Measurements from ENCODE around the gene SERPINB1. TPM values are rescaled to one million over a fixed set of nuclear protein-coding genes. Genes with fewer than 3 reads are reported as not detected.
A peak's percentile ranks its signal among the peaks of the same experiment; 100 is the strongest.
"Not testable (repeated sequence)": the region's sequence is repeated elsewhere in the genome, so short reads cannot be mapped to it uniquely, and the experiment has no call there.

The SERPINB1 gene
- total RNA-seq, 1 donor from 2014 or later = 61.6 TPM

DNA sequence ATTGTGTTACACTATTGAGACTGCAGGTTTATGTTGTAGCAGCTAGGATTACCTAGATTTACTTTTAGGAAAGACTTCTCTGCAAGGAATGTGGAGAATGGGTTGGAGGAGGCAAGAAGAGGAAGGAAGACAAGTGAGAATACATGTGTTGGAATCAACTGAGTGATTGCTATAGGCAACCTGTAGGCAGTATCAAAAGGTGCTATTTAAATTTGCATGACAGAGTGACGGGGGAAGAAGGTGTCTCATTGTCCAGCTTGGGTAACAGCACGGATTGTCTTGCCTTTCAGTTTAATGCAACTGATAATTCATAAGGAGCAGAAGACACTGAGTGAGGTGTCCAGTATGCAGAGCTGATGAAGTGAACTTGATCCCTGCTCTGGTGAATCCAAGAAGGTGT lies 42.0 kb upstream of the SERPINB1 start:
- Mint-ChIP-seq H3K27ac (no peak overlapping the region), H3K27me3 (peaks cover 3% of the 10 kb centered on the region), H3K4me1 (ENCODE audit: low read depth) (no peaks in the 10 kb centered on the region), H3K36me3 (ENCODE audit: insufficient read depth) (peaks cover 2% of the 10 kb centered on the region), H3K4me3 (ENCODE audit: low read depth) (no peak overlapping the region), H3K9me3 (ENCODE audit: low read depth) (peaks cover 17% of the 10 kb centered on the region)
- DNase-seq (ENCODE audit: low spot score, unreplicated experiment) = no peak
- TF ChIP-seq, protein P1, sequence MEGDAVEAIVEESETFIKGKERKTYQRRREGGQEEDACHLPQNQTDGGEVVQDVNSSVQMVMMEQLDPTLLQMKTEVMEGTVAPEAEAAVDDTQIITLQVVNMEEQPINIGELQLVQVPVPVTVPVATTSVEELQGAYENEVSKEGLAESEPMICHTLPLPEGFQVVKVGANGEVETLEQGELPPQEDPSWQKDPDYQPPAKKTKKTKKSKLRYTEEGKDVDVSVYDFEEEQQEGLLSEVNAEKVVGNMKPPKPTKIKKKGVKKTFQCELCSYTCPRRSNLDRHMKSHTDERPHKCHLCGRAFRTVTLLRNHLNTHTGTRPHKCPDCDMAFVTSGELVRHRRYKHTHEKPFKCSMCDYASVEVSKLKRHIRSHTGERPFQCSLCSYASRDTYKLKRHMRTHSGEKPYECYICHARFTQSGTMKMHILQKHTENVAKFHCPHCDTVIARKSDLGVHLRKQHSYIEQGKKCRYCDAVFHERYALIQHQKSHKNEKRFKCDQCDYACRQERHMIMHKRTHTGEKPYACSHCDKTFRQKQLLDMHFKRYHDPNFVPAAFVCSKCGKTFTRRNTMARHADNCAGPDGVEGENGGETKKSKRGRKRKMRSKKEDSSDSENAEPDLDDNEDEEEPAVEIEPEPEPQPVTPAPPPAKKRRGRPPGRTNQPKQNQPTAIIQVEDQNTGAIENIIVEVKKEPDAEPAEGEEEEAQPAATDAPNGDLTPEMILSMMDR (IDR thresholded peaks at IDR 0.05; ENCODE audit: unreplicated experiment) = no peak

- TF ChIP-seq, protein P1 (IDR thresholded peaks at IDR 0.05; ENCODE audit: unreplicated experiment) = no peak
- DNase-seq (ENCODE audit: low spot score, unreplicated experiment) = no peak
- no peaks in the 10 kb centered on the region for H3K36me3 Mint-ChIP-seq (ENCODE audit: insufficient read depth)
- peaks cover 17% of the 10 kb centered on the region for H3K4me1 Mint-ChIP-seq (ENCODE audit: low read depth)
- peaks cover 17% of the 10 kb centered on the region for H3K9me3 Mint-ChIP-seq (ENCODE audit: low read depth)
- H3K4me3 Mint-ChIP-seq (ENCODE audit: low read depth) = no peak overlapping the region
- peaks cover 3% of the 10 kb centered on the region for H3K27me3 Mint-ChIP-seq
- H3K27ac Mint-ChIP-seq = no peak overlapping the region
These were observed 39.8 kb upstream of the SERPINB1 start for GRCh38 chr6:2881423-2881822.

- Mint-ChIP-seq H3K4me1 (ENCODE audit: low read depth) (peaks cover 20% of the 10 kb centered on the region), H3K9me3 (ENCODE audit: low read depth) (peaks cover 17% of the 10 kb centered on the region)
- H3K27ac Mint-ChIP-seq; H3K27me3 Mint-ChIP-seq; DNase-seq (ENCODE audit: low spot score, unreplicated experiment); H3K36me3 Mint-ChIP-seq (ENCODE audit: insufficient read depth); H3K4me3 Mint-ChIP-seq (ENCODE audit: low read depth): not testable (repeated sequence)
These were observed 38.5 kb upstream of the SERPINB1 start for GRCh38 chr6:2880156-2880555.

DNA sequence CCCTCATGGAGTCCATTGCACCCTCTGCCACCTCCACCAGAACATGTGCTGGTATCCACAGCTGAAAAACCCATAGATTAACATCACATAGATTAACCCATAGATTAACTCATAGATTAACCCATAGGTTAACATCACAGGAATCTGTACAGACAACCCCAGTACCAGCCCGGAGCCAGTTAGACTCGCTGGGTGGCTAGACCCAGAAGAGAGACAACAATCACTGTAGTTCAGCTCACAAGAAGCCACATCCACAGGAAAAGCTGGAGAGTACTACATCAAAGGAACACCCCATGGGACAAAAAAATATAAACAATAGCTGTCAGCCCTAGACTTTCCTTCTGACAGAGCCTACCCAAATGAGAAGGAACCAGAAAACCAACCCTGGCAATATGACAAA lies 36.3 kb upstream of the SERPINB1 start:
- TF ChIP-seq, protein P1 (IDR thresholded peaks at IDR 0.05; ENCODE audit: unreplicated experiment) = no peak
- peaks cover 5% of the 10 kb centered on the region for H3K27me3 Mint-ChIP-seq
- no peak for DNase-seq (ENCODE audit: low spot score, unreplicated experiment)
- no peaks in the 10 kb centered on the region for H3K36me3 Mint-ChIP-seq (ENCODE audit: insufficient read depth)
- peaks cover 20% of the 10 kb centered on the region for H3K4me1 Mint-ChIP-seq (ENCODE audit: low read depth)
- peaks cover 17% of the 10 kb centered on the region for H3K9me3 Mint-ChIP-seq (ENCODE audit: low read depth)
- H3K27ac Mint-ChIP-seq = peak overlapping the region; percentile 39
- H3K4me3 Mint-ChIP-seq (ENCODE audit: low read depth) = no peak overlapping the region

DNA sequence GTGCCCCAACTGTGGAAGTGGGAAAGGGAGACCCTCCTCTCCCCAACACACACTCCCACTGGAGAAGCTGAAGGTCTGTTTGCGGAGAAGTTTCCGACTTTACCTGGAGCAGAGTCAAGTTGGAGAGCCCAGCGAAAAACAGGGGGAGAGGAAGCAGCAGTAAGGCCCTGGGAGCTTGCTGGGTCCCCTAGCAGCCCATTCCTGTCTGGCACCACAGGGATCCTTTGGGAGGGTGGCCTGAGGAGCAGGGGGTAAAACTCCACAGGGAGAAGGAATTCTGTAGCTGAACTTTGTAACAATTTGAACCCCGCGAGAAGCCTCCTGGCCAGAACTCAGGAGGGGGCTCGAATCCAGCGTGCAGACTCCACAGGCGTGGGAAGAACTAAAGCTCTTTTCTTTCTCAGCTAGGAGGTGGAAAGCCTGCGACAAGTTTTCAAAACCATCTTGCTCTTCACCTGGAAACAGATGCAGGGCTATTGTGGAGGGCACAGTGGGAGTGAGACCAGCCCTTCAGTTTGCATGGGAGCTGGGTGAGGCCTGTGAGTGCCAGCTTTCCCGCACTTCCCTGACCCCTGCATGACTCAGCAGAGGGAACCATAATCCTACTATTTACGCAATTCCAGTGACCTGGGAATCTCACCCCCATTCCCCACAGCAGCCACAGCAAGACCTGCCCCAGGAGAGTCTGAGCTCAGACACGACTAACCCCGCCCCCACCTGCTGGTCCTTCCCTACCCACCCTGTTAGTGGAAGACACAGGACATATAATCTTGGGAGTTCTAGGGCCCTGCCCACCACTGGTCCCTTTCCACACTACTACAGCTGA lies 35.6 kb upstream of the SERPINB1 start:
- Mint-ChIP-seq H3K27ac (peak overlapping the region; percentile 95), H3K4me3 (ENCODE audit: low read depth) (no peak overlapping the region), H3K9me3 (ENCODE audit: low read depth) (peaks cover 17% of the 10 kb centered on the region), H3K36me3 (ENCODE audit: insufficient read depth) (no peaks in the 10 kb centered on the region), H3K4me1 (ENCODE audit: low read depth) (peaks cover 20% of the 10 kb centered on the region), H3K27me3 (peaks cover 9% of the 10 kb centered on the region)
- DNase-seq (ENCODE audit: low spot score, unreplicated experiment) = no peak
- TF ChIP-seq, protein P1 (IDR thresholded peaks at IDR 0.05; ENCODE audit: unreplicated experiment) = no peak

Measured in progenitor cell of endocrine pancreas (in vitro differentiated cells).